DMS53 (cell line): ENCODE data around the gene KDR.

ENCODE experiments used
- DNase-seq: peaks from one replicate; lab custom pipeline; 2025; lab: John Stamatoyannopoulos, UW

KDR gene

GRCh38 chr4:55123791-55124190, 1.6 kb downstream of the KDR start:
- no peak for DNase-seq

GRCh38 chr4:55122235-55122634, 3.2 kb downstream of the KDR start:
- peak; percentile 80 for DNase-seq

GRCh38 chr4:55121246-55121645, 4.1 kb downstream of the KDR start:
- peak; percentile 75 for DNase-seq

- DNase-seq: no peak
Observed at GRCh38 chr4:55118397-55118796, 7.0 kb downstream of the KDR start.

GRCh38 chr4:55117511-55117910, 7.9 kb downstream of the KDR start:
- no peak for DNase-seq

GRCh38 chr4:55116450-55116849, 8.9 kb downstream of the KDR start:
- no peak for DNase-seq

- DNase-seq: no peak
Observed at GRCh38 chr4:55111601-55112000, 13.8 kb downstream of the KDR start.

GRCh38 chr4:55110131-55110530, 15.3 kb downstream of the KDR start:
- DNase-seq: no peak

GRCh38 chr4:55107054-55107453, 18.3 kb downstream of the KDR start:
- no peak for DNase-seq

- DNase-seq: peak; percentile 67
Observed at GRCh38 chr4:55103224-55103623, 22.2 kb downstream of the KDR start.

- DNase-seq: no peak
Observed at GRCh38 chr4:55099816-55100215, 25.6 kb downstream of the KDR start.

GRCh38 chr4:55098456-55099204, 26.8 kb downstream of the KDR start:
- DNase-seq: no peak

- no peak for DNase-seq
Observed at GRCh38 chr4:55096619-55097018, 28.8 kb downstream of the KDR start.

- no peak for DNase-seq
Observed at GRCh38 chr4:55096045-55096444, 29.4 kb downstream of the KDR start.

- no peak for DNase-seq
Observed at GRCh38 chr4:55092504-55092903, 32.9 kb downstream of the KDR start.

- no peak for DNase-seq
Observed at GRCh38 chr4:55089916-55090315, 35.5 kb downstream of the KDR start.

- DNase-seq: no peak
Observed at GRCh38 chr4:55087913-55088260, 37.5 kb downstream of the KDR start.

GRCh38 chr4:55087009-55087912, 38.1 kb downstream of the KDR start:
- no peak for DNase-seq

GRCh38 chr4:55086578-55086977, 38.8 kb downstream of the KDR start:
- no peak for DNase-seq

GRCh38 chr4:55083735-55084134, 41.7 kb downstream of the KDR start:
- DNase-seq: no peak

- no peak for DNase-seq
Observed at GRCh38 chr4:55082756-55083155, 42.6 kb downstream of the KDR start.

GRCh38 chr4:55080174-55080865, 45.1 kb downstream of the KDR start:
- no peak for DNase-seq
